COR-L47 (cell line): Measurements from ENCODE around the gene KCNMB1.

Source experiments
- DNase-seq: peaks from one replicate; lab custom pipeline; 2025; lab: John Stamatoyannopoulos, UW

KCNMB1 gene

GRCh38 chr5:170388818-170389549, at the start of gene KCNMB1:
TSS of gene KCNMB1 (minus strand) at chr5:170389367. CDS start at chr5:170385447, 3,920 bp downstream.
- no peak for DNase-seq

- no peak for DNase-seq
Measured at GRCh38 chr5:170438581-170438980, 49.4 kb upstream of the KCNMB1 start.

GRCh38 chr5:170437621-170438375, 48.6 kb upstream of the KCNMB1 start:
- DNase-seq: no peak

- no peak for DNase-seq
Measured at GRCh38 chr5:170436335-170436734, 47.2 kb upstream of the KCNMB1 start.

- peak; percentile 46 for DNase-seq
Measured at GRCh38 chr5:170434966-170435605, 45.9 kb upstream of the KCNMB1 start.

- DNase-seq: no peak
Measured at GRCh38 chr5:170432669-170433068, 43.5 kb upstream of the KCNMB1 start.

- DNase-seq: no peak
Measured at GRCh38 chr5:170431571-170431970, 42.4 kb upstream of the KCNMB1 start.

- no peak for DNase-seq
Measured at GRCh38 chr5:170430866-170431437, 41.8 kb upstream of the KCNMB1 start.

- DNase-seq: no peak
Measured at GRCh38 chr5:170430256-170430655, 41.1 kb upstream of the KCNMB1 start.

- DNase-seq: no peak
Measured at GRCh38 chr5:170429014-170429413, 39.8 kb upstream of the KCNMB1 start.

GRCh38 chr5:170427672-170428236, 38.6 kb upstream of the KCNMB1 start:
- DNase-seq: peak; percentile 66

- no peak for DNase-seq
Measured at GRCh38 chr5:170426786-170427185, 37.6 kb upstream of the KCNMB1 start.

- no peak for DNase-seq
Measured at GRCh38 chr5:170426149-170426767, 37.1 kb upstream of the KCNMB1 start.

- DNase-seq: no peak
Measured at GRCh38 chr5:170425731-170426130, 36.6 kb upstream of the KCNMB1 start.

GRCh38 chr5:170424629-170425028, 35.5 kb upstream of the KCNMB1 start:
- DNase-seq: no peak

- no peak for DNase-seq
Measured at GRCh38 chr5:170423692-170424091, 34.5 kb upstream of the KCNMB1 start.

- no peak for DNase-seq
Measured at GRCh38 chr5:170421826-170422225, 32.7 kb upstream of the KCNMB1 start.

GRCh38 chr5:170420806-170421412, 31.7 kb upstream of the KCNMB1 start:
- peak; percentile 72 for DNase-seq

- no peak for DNase-seq
Measured at GRCh38 chr5:170419643-170420042, 30.5 kb upstream of the KCNMB1 start.

GRCh38 chr5:170418736-170419135, 29.6 kb upstream of the KCNMB1 start:
- DNase-seq: no peak

- no peak for DNase-seq
Measured at GRCh38 chr5:170416526-170416925, 27.4 kb upstream of the KCNMB1 start.
